PC-3 (cell line): Measurements from ENCODE around the gene LRRC28.

Experiments used
- EZH2 ChIP-seq: fragments of 300-600 bp; sonication (generic); IDR thresholded peaks from one replicate; pipeline ENCODE4 v1.6.1; 2017; ENCODE audit warnings: antibody characterized with exemption, mild to moderate bottlenecking, low read length; ENCODE audit not compliant: unreplicated experiment
- TF ChIP-seq, protein P1 (sequence below): fragments of 300-600 bp; sonication (generic); conservative IDR thresholded peaks from 2 replicates; pipeline ENCODE4 v1.5.1; 2017; ENCODE audit warnings: antibody characterized with exemption, low read depth, mild to moderate bottlenecking, low read length

GRCh38 chr15:99250001-99250400, 1.3 kb upstream of the LRRC28 start:
- TF ChIP-seq EZH2, result no peak
- TF ChIP-seq, protein P1, sequence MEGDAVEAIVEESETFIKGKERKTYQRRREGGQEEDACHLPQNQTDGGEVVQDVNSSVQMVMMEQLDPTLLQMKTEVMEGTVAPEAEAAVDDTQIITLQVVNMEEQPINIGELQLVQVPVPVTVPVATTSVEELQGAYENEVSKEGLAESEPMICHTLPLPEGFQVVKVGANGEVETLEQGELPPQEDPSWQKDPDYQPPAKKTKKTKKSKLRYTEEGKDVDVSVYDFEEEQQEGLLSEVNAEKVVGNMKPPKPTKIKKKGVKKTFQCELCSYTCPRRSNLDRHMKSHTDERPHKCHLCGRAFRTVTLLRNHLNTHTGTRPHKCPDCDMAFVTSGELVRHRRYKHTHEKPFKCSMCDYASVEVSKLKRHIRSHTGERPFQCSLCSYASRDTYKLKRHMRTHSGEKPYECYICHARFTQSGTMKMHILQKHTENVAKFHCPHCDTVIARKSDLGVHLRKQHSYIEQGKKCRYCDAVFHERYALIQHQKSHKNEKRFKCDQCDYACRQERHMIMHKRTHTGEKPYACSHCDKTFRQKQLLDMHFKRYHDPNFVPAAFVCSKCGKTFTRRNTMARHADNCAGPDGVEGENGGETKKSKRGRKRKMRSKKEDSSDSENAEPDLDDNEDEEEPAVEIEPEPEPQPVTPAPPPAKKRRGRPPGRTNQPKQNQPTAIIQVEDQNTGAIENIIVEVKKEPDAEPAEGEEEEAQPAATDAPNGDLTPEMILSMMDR, result no peak
